Activated naive CD4-positive, alpha-beta T cell treated with anti-CD3 and anti-CD28 coated beads for 36 hours (primary cell): ENCODE data around the gene DLGAP1. TPM values are rescaled to one million over a fixed set of nuclear protein-coding genes. Genes with fewer than 3 reads are reported as not detected.

Source experiments
- CTCF ChIA-PET: fragments of 350-600 bp; sonication (Branson Sonifier 250); formaldehyde crosslinking; loops from one replicate; lab custom pipeline; 2021; ENCODE audit warnings: antibody characterized with exemption; lab: Charles Lee
- DNase-seq: peaks from one replicate; pipeline ENCODE4 v3.0.0-alpha.2; 2020
- H3K27ac Mint-ChIP-seq: one replicate; pipeline ENCODE4 v1.8.0; 2021; ENCODE audit warnings: mild to moderate bottlenecking, mixed read lengths
- H3K27me3 Mint-ChIP-seq: one replicate; pipeline ENCODE4 v1.8.0; 2021; ENCODE audit warnings: low read depth, mixed read lengths
- H3K36me3 Mint-ChIP-seq: one replicate; pipeline ENCODE4 v1.8.0; 2021; ENCODE audit warnings: low read depth, mixed read lengths
- H3K4me1 Mint-ChIP-seq: one replicate; pipeline ENCODE4 v1.8.0; 2021; ENCODE audit warnings: low read depth, mixed read lengths
- H3K4me3 Mint-ChIP-seq: one replicate; pipeline ENCODE4 v1.8.0; 2021; ENCODE audit warnings: mild to moderate bottlenecking, moderate library complexity, mixed read lengths
- H3K9me3 Mint-ChIP-seq: one replicate; pipeline ENCODE4 v1.8.0; 2021; ENCODE audit warnings: mixed read lengths
- intact Hi-C: fragments of 100-400 bp; cut with micrococcal nuclease; formaldehyde crosslinking; loops from one replicate; pipeline ENCODE4 v1.15.1; 2023
- total RNA-seq, 2 experiments: library from RNA; stranded (reverse); gene quantifications; one replicate each; pipeline ENCODE4 v1.2.3, GENCODE V29; 2021

Gene DLGAP1
- total RNA-seq, 2 experiments from 2014 or later: not detected

- Mint-ChIP-seq H3K9me3 (no peaks in the 10 kb centered on the region), H3K4me3 (no peak overlapping the region), H3K4me1 (no peaks in the 10 kb centered on the region), H3K27ac (no peak overlapping the region), H3K36me3 (no peaks in the 10 kb centered on the region), H3K27me3 (peaks cover 8% of the 10 kb centered on the region)
- CTCF ChIA-PET: no interaction called here
- DNase-seq: no peak
- intact Hi-C loops: no loop called here
These were observed 435.1 kb downstream of the DLGAP1 start for GRCh38 chr18:4020026-4020425.

GRCh38 chr18:4017480-4017879, 437.6 kb downstream of the DLGAP1 start:
- intact Hi-C loops: no loop called here
- no peaks in the 10 kb centered on the region for H3K4me1 Mint-ChIP-seq
- no peaks in the 10 kb centered on the region for H3K36me3 Mint-ChIP-seq
- H3K9me3 Mint-ChIP-seq: no peaks in the 10 kb centered on the region
- no peak overlapping the region for H3K27ac Mint-ChIP-seq
- DNase-seq: peak; percentile 20
- CTCF ChIA-PET: no interaction called here
- H3K4me3 Mint-ChIP-seq: no peak overlapping the region
- H3K27me3 Mint-ChIP-seq: peaks cover 4% of the 10 kb centered on the region

- no peaks in the 10 kb centered on the region for H3K9me3 Mint-ChIP-seq
- intact Hi-C loops: no loop called here
- no peaks in the 10 kb centered on the region for H3K36me3 Mint-ChIP-seq
- DNase-seq: no peak
- H3K4me3 Mint-ChIP-seq: no peak overlapping the region
- H3K27ac Mint-ChIP-seq: no peak overlapping the region
- H3K4me1 Mint-ChIP-seq: no peaks in the 10 kb centered on the region
- H3K27me3 Mint-ChIP-seq: peaks cover 9% of the 10 kb centered on the region
- CTCF ChIA-PET: interaction anchor here (0.6 kb wide), 1 partner anchor 350 kb away, joined by 4 read pairs; no protein-coding TSS in a partner anchor
These were observed 438.6 kb downstream of the DLGAP1 start for GRCh38 chr18:4016391-4017049.

GRCh38 chr18:4007846-4008245, 447.3 kb downstream of the DLGAP1 start:
- H3K9me3 Mint-ChIP-seq: no peaks in the 10 kb centered on the region
- DNase-seq: no peak
- no peaks in the 10 kb centered on the region for H3K36me3 Mint-ChIP-seq
- H3K27me3 Mint-ChIP-seq: peaks cover 14% of the 10 kb centered on the region
- no peak overlapping the region for H3K4me3 Mint-ChIP-seq
- peaks cover 3% of the 10 kb centered on the region for H3K4me1 Mint-ChIP-seq
- CTCF ChIA-PET: interaction anchor here (0.6 kb wide), 1 partner anchor 726 kb away, joined by 3 read pairs; no protein-coding TSS in a partner anchor
- no peak overlapping the region for H3K27ac Mint-ChIP-seq
- intact Hi-C loops: no loop called here

- Mint-ChIP-seq H3K4me1 (peaks cover 3% of the 10 kb centered on the region), H3K9me3 (no peaks in the 10 kb centered on the region), H3K4me3 (no peak overlapping the region), H3K36me3 (no peaks in the 10 kb centered on the region), H3K27ac (no peak overlapping the region), H3K27me3 (peaks cover 14% of the 10 kb centered on the region)
- DNase-seq: no peak
- CTCF ChIA-PET: no interaction called here
- intact Hi-C loops: no loop called here
These were observed 450.8 kb downstream of the DLGAP1 start for GRCh38 chr18:4004183-4004829.

- no peak overlapping the region for H3K27ac Mint-ChIP-seq
- H3K9me3 Mint-ChIP-seq: no peaks in the 10 kb centered on the region
- no peaks in the 10 kb centered on the region for H3K4me1 Mint-ChIP-seq
- intact Hi-C loops: loop anchor here (1.0 to 5.0 kb wide), 4 partner anchors 70 to 702 kb away; no protein-coding TSS in a partner anchor
- CTCF ChIA-PET: interaction anchor here (0.6 to 1.1 kb wide), 5 partner anchors 10 to 227 kb away, joined by 3 to 5 read pairs (median 3); no protein-coding TSS in a partner anchor
- H3K36me3 Mint-ChIP-seq: no peaks in the 10 kb centered on the region
- DNase-seq: peak; percentile 10
- H3K27me3 Mint-ChIP-seq: peaks cover 7% of the 10 kb centered on the region
- H3K4me3 Mint-ChIP-seq: no peak overlapping the region
These were observed 456.3 kb downstream of the DLGAP1 start for GRCh38 chr18:3998698-3999333.

GRCh38 chr18:3995476-3996102, 459.5 kb downstream of the DLGAP1 start:
- intact Hi-C loops: loop anchor here (1.0 to 5.0 kb wide), 5 partner anchors 123 to 1061 kb away; no protein-coding TSS in a partner anchor
- Mint-ChIP-seq H3K27me3 (peaks cover 5% of the 10 kb centered on the region), H3K9me3 (no peaks in the 10 kb centered on the region), H3K27ac (no peak overlapping the region), H3K4me1 (no peaks in the 10 kb centered on the region), H3K4me3 (no peak overlapping the region), H3K36me3 (no peaks in the 10 kb centered on the region)
- CTCF ChIA-PET: interaction anchor here (0.6 to 5.8 kb wide), 18 partner anchors 10 to 308 kb away, joined by 3 to 79 read pairs (median 3); no protein-coding TSS in a partner anchor
- peak; percentile 78 for DNase-seq

GRCh38 chr18:3993941-3994687, 461.0 kb downstream of the DLGAP1 start:
- CTCF ChIA-PET: interaction anchor here (0.7 to 5.8 kb wide), 10 partner anchors 9 to 400 kb away, joined by 3 to 79 read pairs (median 3); no protein-coding TSS in a partner anchor
- H3K9me3 Mint-ChIP-seq: no peaks in the 10 kb centered on the region
- DNase-seq: no peak
- H3K4me3 Mint-ChIP-seq: no peak overlapping the region
- peaks cover 1% of the 10 kb centered on the region for H3K27me3 Mint-ChIP-seq
- intact Hi-C loops: loop anchor here (2.0 kb wide), 2 partner anchors 713 to 1063 kb away; no protein-coding TSS in a partner anchor
- no peak overlapping the region for H3K27ac Mint-ChIP-seq
- no peaks in the 10 kb centered on the region for H3K36me3 Mint-ChIP-seq
- H3K4me1 Mint-ChIP-seq: no peaks in the 10 kb centered on the region

GRCh38 chr18:3985664-3986063, 469.4 kb downstream of the DLGAP1 start:
- CTCF ChIA-PET: interaction anchor here (0.7 to 4.8 kb wide), 6 partner anchors 9 to 1727 kb away, joined by 4 to 31 read pairs (median 6); no protein-coding TSS in a partner anchor
- H3K27me3 Mint-ChIP-seq: no peaks in the 10 kb centered on the region
- no peak overlapping the region for H3K27ac Mint-ChIP-seq
- H3K4me1 Mint-ChIP-seq: peaks cover 17% of the 10 kb centered on the region
- DNase-seq: no peak
- H3K36me3 Mint-ChIP-seq: no peaks in the 10 kb centered on the region
- H3K9me3 Mint-ChIP-seq: no peaks in the 10 kb centered on the region
- intact Hi-C loops: no loop called here
- H3K4me3 Mint-ChIP-seq: no peak overlapping the region

GRCh38 chr18:3985020-3985419, 470.1 kb downstream of the DLGAP1 start:
- Mint-ChIP-seq H3K4me3 (no peak overlapping the region), H3K4me1 (peaks cover 17% of the 10 kb centered on the region), H3K27me3 (no peaks in the 10 kb centered on the region), H3K27ac (no peak overlapping the region), H3K9me3 (peaks cover 1% of the 10 kb centered on the region), H3K36me3 (no peaks in the 10 kb centered on the region)
- no peak for DNase-seq
- intact Hi-C loops: no loop called here
- CTCF ChIA-PET: interaction anchor here (0.7 to 4.8 kb wide), 5 partner anchors 10 to 321 kb away, joined by 3 to 31 read pairs (median 4); no protein-coding TSS in a partner anchor

GRCh38 chr18:3984163-3984757, 470.8 kb downstream of the DLGAP1 start:
- intact Hi-C loops: no loop called here
- H3K4me1 Mint-ChIP-seq: peaks cover 17% of the 10 kb centered on the region
- peaks cover 1% of the 10 kb centered on the region for H3K36me3 Mint-ChIP-seq
- no peak overlapping the region for H3K4me3 Mint-ChIP-seq
- CTCF ChIA-PET: interaction anchor here (0.9 to 4.8 kb wide), 3 partner anchors 10 to 213 kb away, joined by 3 to 31 read pairs (median 4); no protein-coding TSS in a partner anchor
- DNase-seq: no peak
- H3K9me3 Mint-ChIP-seq: peaks cover 3% of the 10 kb centered on the region
- H3K27me3 Mint-ChIP-seq: no peaks in the 10 kb centered on the region
- H3K27ac Mint-ChIP-seq: no peak overlapping the region
